H9 (cell line): Measurements from ENCODE around the gene KRTAP9-1. TPM values are rescaled to one million over a fixed set of nuclear protein-coding genes. Genes with fewer than 3 reads are reported as not detected.

Experiments used
- DNase-seq: peaks from one replicate; pipeline ENCODE4 v3.0.0-alpha.2; 2017
- H2AFZ ChIP-seq: one replicate; pipeline ENCODE4 v1.6.1; 2013; ENCODE audit warnings: mild to moderate bottlenecking, low read length, control low read depth, moderate library complexity
- H2AK5ac ChIP-seq: 2 replicates; pipeline ENCODE4 v1.6.1; 2013; ENCODE audit warnings: low read length, control low read depth, mixed read lengths; ENCODE audit not compliant: insufficient read length
- H2BK120ac ChIP-seq: one replicate; pipeline ENCODE4 v1.6.1; 2013; ENCODE audit warnings: low read depth, mild to moderate bottlenecking, low read length, control low read depth, inconsistent platforms; ENCODE audit not compliant: poor library complexity, severe bottlenecking
- H2BK12ac ChIP-seq: 2 replicates; pipeline ENCODE4 v1.6.1; 2013; ENCODE audit warnings: low read length, control low read depth, mixed read lengths, low read depth; ENCODE audit not compliant: insufficient read length
- H2BK15ac ChIP-seq: 2 replicates; pipeline ENCODE4 v1.6.1; 2013; ENCODE audit warnings: low read depth, low read length, control low read depth
- H2BK20ac ChIP-seq: one replicate; pipeline ENCODE4 v1.6.1; 2013; ENCODE audit warnings: low read depth, mild to moderate bottlenecking, low read length, control low read depth, inconsistent platforms; ENCODE audit not compliant: poor library complexity, severe bottlenecking
- H2BK5ac ChIP-seq: 2 replicates; pipeline ENCODE4 v1.6.1; 2013; ENCODE audit warnings: low read length, control low read depth, mixed read lengths; ENCODE audit not compliant: insufficient read length
- H3K14ac ChIP-seq: 2 replicates; pipeline ENCODE4 v1.6.1; 2013; ENCODE audit warnings: low read length, control low read depth; ENCODE audit not compliant: insufficient read depth
- H3K18ac ChIP-seq: 2 replicates; pipeline ENCODE4 v1.6.1; 2013; ENCODE audit warnings: low read depth, mild to moderate bottlenecking, mixed read lengths, low read length, control low read depth; ENCODE audit not compliant: insufficient read length
- H3K23ac ChIP-seq: 2 replicates; pipeline ENCODE4 v1.6.1; 2013; ENCODE audit warnings: low read length, control low read depth, mixed read lengths, low read depth; ENCODE audit not compliant: insufficient read length
- H3K23me2 ChIP-seq: 2 replicates; pipeline ENCODE4 v1.6.1; 2013; ENCODE audit warnings: low read depth, mild to moderate bottlenecking, mixed read lengths, low read length, control low read depth; ENCODE audit not compliant: insufficient read length, poor library complexity, severe bottlenecking
- H3K27ac ChIP-seq: 2 replicates; pipeline ENCODE4 v1.5.1; 2013; ENCODE audit warnings: low read length, control low read depth, mixed read lengths, low read depth; ENCODE audit not compliant: insufficient read length
- H3K27me3 ChIP-seq: 2 replicates; pipeline ENCODE4 v1.6.1; 2013; ENCODE audit warnings: low read length, control low read depth, inconsistent platforms; ENCODE audit not compliant: insufficient read depth
- H3K4ac ChIP-seq: 2 replicates; pipeline ENCODE4 v1.6.1; 2013; ENCODE audit warnings: low read depth, mild to moderate bottlenecking, control low read depth, inconsistent platforms, low read length, moderate library complexity
- H3K4me1 ChIP-seq: 2 replicates; pipeline ENCODE4 v1.6.1; 2013; ENCODE audit warnings: low read length, control low read depth, inconsistent platforms; ENCODE audit not compliant: insufficient read depth
- H3K4me2 ChIP-seq: 2 replicates; pipeline ENCODE4 v1.6.1; 2013; ENCODE audit warnings: low read length, control low read depth, mixed read lengths; ENCODE audit not compliant: insufficient read length, insufficient read depth
- H3K56ac ChIP-seq: 2 replicates; pipeline ENCODE4 v1.6.1; 2013; ENCODE audit warnings: low read depth, mild to moderate bottlenecking, mixed read lengths, low read length, control low read depth; ENCODE audit not compliant: insufficient read length
- H3K79me1 ChIP-seq: 2 replicates; pipeline ENCODE4 v1.6.1; 2013; ENCODE audit warnings: low read depth, mild to moderate bottlenecking, moderate library complexity, low read length, control low read depth, inconsistent platforms; ENCODE audit not compliant: insufficient read depth, poor library complexity, severe bottlenecking
- H3K79me2 ChIP-seq: 2 replicates; pipeline ENCODE4 v1.6.1; 2013; ENCODE audit warnings: low read length, control low read depth, inconsistent platforms; ENCODE audit not compliant: insufficient read depth
- H3K9ac ChIP-seq: 2 replicates; pipeline ENCODE4 v1.6.1; 2013; ENCODE audit warnings: low read length, control low read depth, mixed read lengths; ENCODE audit not compliant: insufficient read length; ENCODE audit errors: extremely low read depth
- H3K9me3 ChIP-seq: one replicate; pipeline ENCODE4 v1.6.1; 2013; ENCODE audit warnings: low read depth, low read length, inconsistent platforms; ENCODE audit not compliant: control insufficient read depth
- H3T11ph ChIP-seq: one replicate; pipeline ENCODE4 v1.6.1; 2013; ENCODE audit warnings: mild to moderate bottlenecking, low read length, control low read depth, inconsistent platforms
- H4K20me1 ChIP-seq: one replicate; pipeline ENCODE4 v1.6.1; 2013; ENCODE audit not compliant: control insufficient read depth, insufficient read length, insufficient read depth
- H4K5ac ChIP-seq: 2 replicates; pipeline ENCODE4 v1.6.1; 2013; ENCODE audit warnings: low read depth, mild to moderate bottlenecking, mixed read lengths, low read length, control low read depth; ENCODE audit not compliant: insufficient read length
- H4K8ac ChIP-seq: replicated peaks from 2 replicates; pipeline ENCODE4 v1.6.1; 2013; ENCODE audit warnings: low read length, control low read depth, mixed read lengths, low read depth; ENCODE audit not compliant: insufficient read length
- H4K91ac ChIP-seq: 2 replicates; pipeline ENCODE4 v1.6.1; 2013; ENCODE audit warnings: low read depth, mild to moderate bottlenecking, moderate library complexity, mixed read lengths, low read length, control low read depth; ENCODE audit not compliant: insufficient read length
- H3K27ac Mint-ChIP-seq, 3 experiments: 2 replicates in 2 of 3; 3 replicates in 1 of 3; pipeline ENCODE4 v1.8.0; 2020 to 2021; ENCODE audit warnings: mixed read lengths in 3 of 3, mild to moderate bottlenecking in 1 of 3, moderate library complexity in 1 of 3
- H3K27me3 Mint-ChIP-seq: 2 replicates; pipeline ENCODE4 v1.8.0; 2021; ENCODE audit warnings: low read depth, mild to moderate bottlenecking, moderate library complexity, mixed read lengths
- H3K36me3 Mint-ChIP-seq, 3 experiments: 2 replicates in 2 of 3; 3 replicates in 1 of 3; pipeline ENCODE4 v1.8.0; 2020 to 2021; ENCODE audit warnings: low read depth in 3 of 3, mixed read lengths in 3 of 3; ENCODE audit not compliant: insufficient read depth in 1 of 3
- H3K4me1 Mint-ChIP-seq, 2 experiments: 2 replicates each; pipeline ENCODE4 v1.8.0; 2020; ENCODE audit warnings: mixed read lengths in 2 of 2
- H3K4me3 Mint-ChIP-seq, 2 experiments: 2 replicates in 1 of 2; 3 replicates in 1 of 2; pipeline ENCODE4 v1.8.0; 2020 to 2021; ENCODE audit warnings: mild to moderate bottlenecking in 2 of 2, mixed read lengths in 2 of 2, moderate library complexity in 1 of 2
- H3K9me3 Mint-ChIP-seq, 2 experiments: 2 replicates in 1 of 2; 3 replicates in 1 of 2; pipeline ENCODE4 v1.8.0; 2020; ENCODE audit warnings: mild to moderate bottlenecking in 2 of 2, mixed read lengths in 2 of 2, moderate library complexity in 1 of 2
- WGBS: extraction: QIAGEN DNeasy Blood & Tissue Kit; methylation state at CpG from one replicate; pipeline ENCODE4 v1.1.7; 2013; ENCODE audit warnings: missing lambda C conversion rate, low lambda C conversion rate, mixed read lengths; ENCODE audit not compliant: insufficient read length; ENCODE audit errors: extremely low coverage; 5-methylcytosine and 5-hydroxymethylcytosine counted together
- total RNA-seq: library from RNA; stranded (reverse); gene quantifications from 2 replicates; pipeline ENCODE4 v1.2.1, GENCODE V29; 2021
- TF ChIP-seq, protein P1 (sequence below): fragments of 200-600 bp; sonication (generic); conservative IDR thresholded peaks from 3 replicates; pipeline ENCODE4 v1.8.0; 2021; ENCODE audit warnings: antibody characterized with exemption, mild to moderate bottlenecking

Gene KRTAP9-1
- total RNA-seq, 1 experiment from 2014 or later = not detected

GRCh38 chr17:41223821-41224220 lies 34.1 kb downstream of the KRTAP9-1 start:
- no peaks in the 10 kb centered on the region for H3K23me2 ChIP-seq
- no peaks in the 10 kb centered on the region for H3K27me3 ChIP-seq
- Mint-ChIP-seq H3K27me3 (peaks cover 4% of the 10 kb centered on the region; the same call in 1 of the 2 replicates), H3K4me3 (no peak overlapping the region), H3K27ac (no peak overlapping the region), H3K4me1 (0 out of 4 replicates have a peak, but pooled peaks cover 0 to 5% of the 10 kb centered on the region in 2 experiments), H3K36me3 (no peaks in the 10 kb centered on the region), H3K9me3 (peaks cover 3 to 4% of the 10 kb centered on the region in 2 experiments; a peak in 3 of 5 replicates)
- no peak overlapping the region for H3K27ac ChIP-seq
- H3K14ac ChIP-seq = no peak overlapping the region
- no peaks in the 10 kb centered on the region for H3K4me1 ChIP-seq
- no peak overlapping the region for H2BK15ac ChIP-seq
- H3K23ac ChIP-seq = no peak overlapping the region
- H4K20me1 ChIP-seq = no peaks in the 10 kb centered on the region
- no peak overlapping the region for H2AK5ac ChIP-seq
- H3K56ac ChIP-seq = no peak overlapping the region
- H2BK12ac ChIP-seq = no peak overlapping the region
- H4K91ac ChIP-seq = no peak overlapping the region
- H3K79me1 ChIP-seq = no peaks in the 10 kb centered on the region
- no peak overlapping the region for H4K5ac ChIP-seq
- H2BK120ac ChIP-seq = no peak overlapping the region
- H2BK20ac ChIP-seq = no peak overlapping the region
- H3K18ac ChIP-seq = no peak overlapping the region
- no peak overlapping the region for H2BK5ac ChIP-seq
- H3K9me3 ChIP-seq = no peaks in the 10 kb centered on the region
- H3T11ph ChIP-seq = no peak overlapping the region
- H3K4ac ChIP-seq = no peak overlapping the region
- WGBS = no CpG with 5 or more reads among the region's 2 CpGs
- H3K4me2 ChIP-seq = no peak overlapping the region
- no peak for DNase-seq
- no peaks in the 10 kb centered on the region for H3K79me2 ChIP-seq
- H3K9ac ChIP-seq = no peak overlapping the region
- no peak overlapping the region for H4K8ac ChIP-seq
- TF ChIP-seq, protein P1, sequence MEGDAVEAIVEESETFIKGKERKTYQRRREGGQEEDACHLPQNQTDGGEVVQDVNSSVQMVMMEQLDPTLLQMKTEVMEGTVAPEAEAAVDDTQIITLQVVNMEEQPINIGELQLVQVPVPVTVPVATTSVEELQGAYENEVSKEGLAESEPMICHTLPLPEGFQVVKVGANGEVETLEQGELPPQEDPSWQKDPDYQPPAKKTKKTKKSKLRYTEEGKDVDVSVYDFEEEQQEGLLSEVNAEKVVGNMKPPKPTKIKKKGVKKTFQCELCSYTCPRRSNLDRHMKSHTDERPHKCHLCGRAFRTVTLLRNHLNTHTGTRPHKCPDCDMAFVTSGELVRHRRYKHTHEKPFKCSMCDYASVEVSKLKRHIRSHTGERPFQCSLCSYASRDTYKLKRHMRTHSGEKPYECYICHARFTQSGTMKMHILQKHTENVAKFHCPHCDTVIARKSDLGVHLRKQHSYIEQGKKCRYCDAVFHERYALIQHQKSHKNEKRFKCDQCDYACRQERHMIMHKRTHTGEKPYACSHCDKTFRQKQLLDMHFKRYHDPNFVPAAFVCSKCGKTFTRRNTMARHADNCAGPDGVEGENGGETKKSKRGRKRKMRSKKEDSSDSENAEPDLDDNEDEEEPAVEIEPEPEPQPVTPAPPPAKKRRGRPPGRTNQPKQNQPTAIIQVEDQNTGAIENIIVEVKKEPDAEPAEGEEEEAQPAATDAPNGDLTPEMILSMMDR = no peak
- no peak overlapping the region for H2AFZ ChIP-seq
